Fibroblast of pulmonary artery (primary cell): ENCODE data around the gene SLC4A5.
"Not testable (repeated sequence)": the region's sequence is repeated elsewhere in the genome, so short reads cannot be mapped to it uniquely, and the experiment has no call there.

ENCODE experiments used
- DNase-seq: peaks from one replicate; pipeline ENCODE4 v3.0.0-alpha.2; 2010; ENCODE audit warnings: low read depth
- H3K4me3 ChIP-seq: replicated peaks from 2 replicates; pipeline ENCODE4 v1.5.1; 2011; ENCODE audit warnings: low read depth, mild to moderate bottlenecking, control low read depth, low read length, moderate library complexity
- CTCF ChIP-seq: IDR thresholded peaks from 2 replicates; pipeline ENCODE4 v1.5.1; 2011; ENCODE audit warnings: mild to moderate bottlenecking, control low read depth, low read length, inconsistent platforms; ENCODE audit errors: missing control alignments

Gene SLC4A5

GRCh38 chr2:74191596-74192380 lies 151.4 kb downstream of the SLC4A5 start:
- no peak for DNase-seq
- TF ChIP-seq CTCF: no peak
- no peak overlapping the region for H3K4me3 ChIP-seq

- H3K4me3 ChIP-seq: no peak overlapping the region
- no peak for TF ChIP-seq CTCF
- DNase-seq: no peak
Measured at GRCh38 chr2:74188696-74189095, 154.5 kb downstream of the SLC4A5 start.

DNA sequence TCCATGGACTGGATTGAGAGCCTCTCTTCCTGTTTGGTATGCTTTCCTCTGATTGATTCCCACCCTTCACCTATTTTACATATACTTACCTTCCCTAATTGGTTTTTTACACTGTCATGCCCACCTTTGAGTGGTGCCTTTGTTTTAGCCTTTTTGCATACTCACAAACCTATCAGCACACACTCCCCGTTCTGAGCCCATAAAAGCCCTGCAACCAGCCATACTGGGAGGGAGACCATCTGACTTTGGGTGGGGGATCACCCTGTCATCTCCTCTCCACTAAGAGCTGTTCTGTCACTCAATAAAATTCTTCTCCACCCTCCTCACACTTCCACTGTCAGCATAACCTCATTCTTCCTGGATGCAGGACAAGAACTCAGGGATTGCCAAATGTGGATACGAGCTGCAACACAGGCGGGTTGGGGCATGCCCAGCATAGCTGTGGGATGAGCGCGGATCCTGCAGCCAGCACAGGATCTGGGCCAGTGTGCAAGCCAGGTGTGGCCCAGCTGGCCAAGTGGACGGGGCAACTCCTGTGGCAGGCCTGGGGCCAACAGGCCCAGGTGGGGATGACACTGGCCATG lies 155.1 kb downstream of the SLC4A5 start:
- H3K4me3 ChIP-seq: no peak overlapping the region
- TF ChIP-seq CTCF: no peak
- DNase-seq: peak; percentile 59

- H3K4me3 ChIP-seq, DNase-seq: not testable (repeated sequence)
Measured at GRCh38 chr2:74186706-74187105, 156.5 kb downstream of the SLC4A5 start.

- DNase-seq: no peak
- no peak overlapping the region for H3K4me3 ChIP-seq
- no peak for TF ChIP-seq CTCF
Measured at GRCh38 chr2:74186038-74186437, 157.2 kb downstream of the SLC4A5 start.

- TF ChIP-seq CTCF: no peak
- no peak overlapping the region for H3K4me3 ChIP-seq
- DNase-seq: no peak
Measured at GRCh38 chr2:74183878-74184277, 159.3 kb downstream of the SLC4A5 start.

DNA sequence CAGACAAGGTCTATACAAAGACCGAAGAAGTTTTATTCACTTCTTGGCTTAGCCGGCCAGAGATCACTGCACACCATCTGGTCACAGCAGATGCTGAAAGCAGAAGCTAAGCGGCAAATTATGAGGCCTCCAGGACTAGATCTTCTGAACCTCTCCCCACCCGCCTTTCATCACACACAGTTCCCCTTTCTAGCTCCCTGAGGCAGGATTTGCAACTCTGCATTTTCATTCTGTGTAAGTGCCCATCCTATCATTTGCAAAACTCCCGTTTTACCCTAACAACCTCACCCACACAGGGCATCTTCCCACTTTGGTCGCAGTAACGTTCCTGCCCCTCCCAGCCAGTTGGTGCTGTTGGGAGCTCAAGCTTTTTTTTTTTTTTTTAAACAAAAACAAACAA lies 161.5 kb downstream of the SLC4A5 start:
- no peak for TF ChIP-seq CTCF
- no peak overlapping the region for H3K4me3 ChIP-seq
- no peak for DNase-seq
